DOHH2 (cell line): ENCODE measurements around the gene ETNK2.

Source experiments
- H3F3A ChIP-seq: fragments of 200-600 bp; sonication (generic), shearing (Covaris generic); 2 replicates; pipeline ENCODE4 v1.6.0; 2016; ENCODE audit warnings: antibody characterized with exemption, mild to moderate bottlenecking; ENCODE audit not compliant: control insufficient read depth, insufficient read depth
- H3K27ac ChIP-seq: fragments of 200-600 bp; sonication (generic); 2 replicates; pipeline ENCODE4 v1.5.1; 2014; ENCODE audit warnings: low read depth, mild to moderate bottlenecking, low read length, moderate library complexity
- H3K27me3 ChIP-seq: fragments of 200-600 bp; sonication (generic); 2 replicates; pipeline ENCODE4 v1.6.1; 2014; ENCODE audit warnings: mild to moderate bottlenecking, low read length, mixed read lengths; ENCODE audit not compliant: control insufficient read depth
- H3K36me3 ChIP-seq: fragments of 200-600 bp; sonication (generic); 2 replicates; pipeline ENCODE4 v1.6.1; 2014; ENCODE audit warnings: mild to moderate bottlenecking, low read length, moderate library complexity, mixed read lengths; ENCODE audit not compliant: control insufficient read depth
- H3K4me1 ChIP-seq: fragments of 200-600 bp; sonication (generic); 2 replicates; pipeline ENCODE4 v1.6.1; 2014; ENCODE audit warnings: mild to moderate bottlenecking, low read length, mixed read lengths; ENCODE audit not compliant: control insufficient read depth
- H3K4me2 ChIP-seq: fragments of 200-600 bp; sonication (generic); 2 replicates; pipeline ENCODE4 v1.6.0; 2014; ENCODE audit warnings: mild to moderate bottlenecking, low read length, moderate library complexity
- H3K4me3 ChIP-seq: fragments of 200-600 bp; sonication (generic); 2 replicates; pipeline ENCODE4 v1.5.1; 2014; ENCODE audit warnings: mild to moderate bottlenecking, low read length, mixed read lengths
- H3K79me2 ChIP-seq: fragments of 200-600 bp; sonication (generic); 2 replicates; pipeline ENCODE4 v1.6.1; 2014; ENCODE audit warnings: mild to moderate bottlenecking, low read length, mixed read lengths; ENCODE audit not compliant: control insufficient read depth
- H3K9me2 ChIP-seq: fragments of 200-600 bp; sonication (generic); replicated peaks from 2 replicates; pipeline ENCODE4 v1.6.1; 2014; ENCODE audit warnings: mild to moderate bottlenecking, low read length, mixed read lengths; ENCODE audit not compliant: control insufficient read depth
- H3K9me3 ChIP-seq: fragments of 200-600 bp; sonication (generic); 2 replicates; pipeline ENCODE4 v1.6.1; 2014; ENCODE audit warnings: antibody characterized with exemption, low read length, mixed read lengths; ENCODE audit not compliant: control insufficient read depth, insufficient read depth
- H4K20me1 ChIP-seq: fragments of 200-600 bp; sonication (generic); 2 replicates; pipeline ENCODE4 v1.6.0; 2014; ENCODE audit warnings: low read depth, mild to moderate bottlenecking, antibody characterized with exemption, low read length, moderate library complexity; ENCODE audit not compliant: control insufficient read depth, insufficient read depth
- EZH2phosphoT487 ChIP-seq: fragments of 200-600 bp; sonication (generic); IDR thresholded peaks from 2 replicates; pipeline ENCODE4 v1.6.1; 2017; ENCODE audit warnings: borderline replicate concordance, mild to moderate bottlenecking, antibody characterized with exemption, low read length, moderate library complexity, mixed read lengths
- TF ChIP-seq, protein P1 (sequence below): fragments of 200-600 bp; sonication (generic); IDR thresholded peaks from one replicate; pipeline ENCODE4 v1.5.1; 2014; ENCODE audit warnings: antibody characterized with exemption, mild to moderate bottlenecking, low read depth, low read length; ENCODE audit not compliant: poor library complexity, severe bottlenecking

Gene ETNK2

DNA sequence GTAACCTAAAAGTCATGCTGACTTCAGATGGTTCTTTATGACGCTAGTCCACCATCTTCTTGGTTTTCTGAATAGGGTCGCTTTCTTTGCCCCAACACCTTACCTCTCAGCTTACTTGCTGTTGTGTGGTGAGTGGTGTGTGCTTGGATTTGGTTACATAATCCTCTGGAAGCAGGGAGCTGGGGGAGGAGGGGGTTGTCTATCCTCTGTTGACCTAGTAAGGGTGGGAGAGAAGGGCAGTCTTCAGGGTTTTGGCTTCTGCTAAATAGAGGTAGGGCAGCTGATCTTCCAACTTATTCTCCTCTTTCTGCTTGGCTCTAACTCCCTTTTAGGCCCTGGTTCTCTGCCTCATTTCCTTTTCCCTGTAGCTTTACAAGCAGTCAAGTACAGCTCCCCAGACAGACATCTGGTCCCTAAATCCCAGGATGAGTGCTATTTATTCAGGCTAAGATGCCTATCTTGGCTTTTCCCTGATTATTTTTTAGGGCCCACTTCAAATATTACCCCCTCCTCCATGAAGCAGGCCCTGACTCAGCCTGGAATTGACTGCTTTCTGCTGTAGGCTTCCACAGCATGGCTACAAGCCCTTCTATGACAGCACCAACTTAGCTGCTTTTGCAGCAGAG is 20.7 kb upstream of the ETNK2 start:
- H3K27ac ChIP-seq, result no peak overlapping the region
- no peaks in the 10 kb centered on the region for H3K9me2 ChIP-seq
- peaks cover 26% of the 10 kb centered on the region for H3K9me3 ChIP-seq
- no peaks in the 10 kb centered on the region for H3K4me1 ChIP-seq
- peaks cover 6% of the 10 kb centered on the region; the same call in 1 of the 2 replicates for H3K27me3 ChIP-seq
- H3F3A ChIP-seq, result no peaks in the 10 kb centered on the region
- H3K79me2 ChIP-seq, result no peaks in the 10 kb centered on the region
- no peaks in the 10 kb centered on the region for H3K36me3 ChIP-seq
- no peak for TF ChIP-seq EZH2phosphoT487
- TF ChIP-seq, protein P1, sequence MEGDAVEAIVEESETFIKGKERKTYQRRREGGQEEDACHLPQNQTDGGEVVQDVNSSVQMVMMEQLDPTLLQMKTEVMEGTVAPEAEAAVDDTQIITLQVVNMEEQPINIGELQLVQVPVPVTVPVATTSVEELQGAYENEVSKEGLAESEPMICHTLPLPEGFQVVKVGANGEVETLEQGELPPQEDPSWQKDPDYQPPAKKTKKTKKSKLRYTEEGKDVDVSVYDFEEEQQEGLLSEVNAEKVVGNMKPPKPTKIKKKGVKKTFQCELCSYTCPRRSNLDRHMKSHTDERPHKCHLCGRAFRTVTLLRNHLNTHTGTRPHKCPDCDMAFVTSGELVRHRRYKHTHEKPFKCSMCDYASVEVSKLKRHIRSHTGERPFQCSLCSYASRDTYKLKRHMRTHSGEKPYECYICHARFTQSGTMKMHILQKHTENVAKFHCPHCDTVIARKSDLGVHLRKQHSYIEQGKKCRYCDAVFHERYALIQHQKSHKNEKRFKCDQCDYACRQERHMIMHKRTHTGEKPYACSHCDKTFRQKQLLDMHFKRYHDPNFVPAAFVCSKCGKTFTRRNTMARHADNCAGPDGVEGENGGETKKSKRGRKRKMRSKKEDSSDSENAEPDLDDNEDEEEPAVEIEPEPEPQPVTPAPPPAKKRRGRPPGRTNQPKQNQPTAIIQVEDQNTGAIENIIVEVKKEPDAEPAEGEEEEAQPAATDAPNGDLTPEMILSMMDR, result no peak
- H3K4me2 ChIP-seq, result no peak overlapping the region
- no peak overlapping the region for H3K4me3 ChIP-seq
- no peaks in the 10 kb centered on the region for H4K20me1 ChIP-seq

DNA sequence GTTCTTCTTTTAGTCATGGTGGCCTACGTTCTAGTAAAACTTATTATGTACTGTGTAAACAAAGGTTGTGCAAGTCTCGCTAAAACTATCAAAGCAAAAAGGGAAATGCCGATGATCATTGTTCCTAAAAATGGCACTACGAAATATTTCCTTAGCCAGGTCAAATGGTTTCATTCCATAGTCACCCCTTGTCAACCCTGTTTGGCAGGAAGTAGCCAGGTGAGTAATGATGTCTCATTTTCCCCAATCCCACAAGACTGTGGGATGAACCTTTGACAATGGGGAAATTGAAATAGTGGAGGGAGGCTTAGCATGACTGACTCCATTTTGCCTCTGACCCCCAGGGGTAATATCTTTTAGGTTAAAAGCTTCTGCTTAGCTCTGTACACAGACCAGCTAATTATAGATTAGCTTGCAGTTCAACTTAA is 19.9 kb upstream of the ETNK2 start:
- Histone ChIP-seq H3K4me2 (no peak overlapping the region), H3F3A (no peaks in the 10 kb centered on the region), H3K27me3 (peaks cover 3% of the 10 kb centered on the region; the same call in 1 of the 2 replicates), H3K27ac (no peak overlapping the region), H3K79me2 (no peaks in the 10 kb centered on the region), H3K9me3 (peaks cover 26% of the 10 kb centered on the region), H4K20me1 (no peaks in the 10 kb centered on the region), H3K4me1 (no peaks in the 10 kb centered on the region), H3K9me2 (no peaks in the 10 kb centered on the region), H3K36me3 (no peaks in the 10 kb centered on the region), H3K4me3 (no peak overlapping the region)
- TF ChIP-seq, protein P1, result no peak
- TF ChIP-seq EZH2phosphoT487, result no peak

DNA sequence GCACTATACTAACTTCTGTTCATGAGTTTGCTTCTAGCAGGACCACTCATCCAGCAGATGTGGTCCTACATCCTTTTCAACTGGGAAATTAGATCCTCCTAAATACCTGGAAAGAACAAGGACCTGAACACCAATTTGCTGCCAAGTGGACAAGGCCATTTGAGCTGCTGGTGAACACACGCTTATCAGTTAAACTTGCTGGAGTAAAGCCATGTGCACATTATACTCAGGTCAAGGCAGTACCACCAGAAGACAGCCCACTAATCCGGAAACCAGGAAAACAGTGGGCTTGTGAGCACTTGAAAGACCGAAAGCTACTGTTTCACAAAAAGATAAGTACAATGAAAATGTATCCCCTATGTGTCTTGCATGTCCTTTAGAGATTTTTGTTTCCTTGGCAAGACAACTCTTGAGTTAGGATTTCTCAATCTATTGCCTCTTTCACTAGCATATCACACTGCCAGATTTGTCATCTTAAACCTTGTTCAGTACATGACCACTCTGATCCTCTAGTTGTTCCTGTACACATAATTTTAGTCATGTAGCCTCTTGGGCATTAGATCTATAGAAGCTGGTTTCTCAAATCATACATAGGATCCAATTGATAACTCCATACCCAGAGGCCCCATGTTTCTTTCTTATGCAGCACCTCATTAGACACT is 18.8 kb upstream of the ETNK2 start:
- Histone ChIP-seq H3K4me2 (no peak overlapping the region), H3K9me2 (no peaks in the 10 kb centered on the region), H3K4me1 (no peaks in the 10 kb centered on the region), H3K4me3 (no peak overlapping the region), H4K20me1 (no peaks in the 10 kb centered on the region), H3F3A (no peaks in the 10 kb centered on the region), H3K36me3 (no peaks in the 10 kb centered on the region), H3K27me3 (no peaks in the 10 kb centered on the region), H3K9me3 (peaks cover 26% of the 10 kb centered on the region), H3K27ac (no peak overlapping the region), H3K79me2 (no peaks in the 10 kb centered on the region)
- TF ChIP-seq, protein P1, result no peak
- no peak for TF ChIP-seq EZH2phosphoT487
